ENCODE measurements around the gene SLC51B.
A peak's percentile ranks its signal among the peaks of the same experiment; 100 is the strongest.
"Not testable (repeated sequence)": the region's sequence is repeated elsewhere in the genome, so short reads cannot be mapped to it uniquely, and the experiment has no call there.

The SLC51B gene

DNA sequence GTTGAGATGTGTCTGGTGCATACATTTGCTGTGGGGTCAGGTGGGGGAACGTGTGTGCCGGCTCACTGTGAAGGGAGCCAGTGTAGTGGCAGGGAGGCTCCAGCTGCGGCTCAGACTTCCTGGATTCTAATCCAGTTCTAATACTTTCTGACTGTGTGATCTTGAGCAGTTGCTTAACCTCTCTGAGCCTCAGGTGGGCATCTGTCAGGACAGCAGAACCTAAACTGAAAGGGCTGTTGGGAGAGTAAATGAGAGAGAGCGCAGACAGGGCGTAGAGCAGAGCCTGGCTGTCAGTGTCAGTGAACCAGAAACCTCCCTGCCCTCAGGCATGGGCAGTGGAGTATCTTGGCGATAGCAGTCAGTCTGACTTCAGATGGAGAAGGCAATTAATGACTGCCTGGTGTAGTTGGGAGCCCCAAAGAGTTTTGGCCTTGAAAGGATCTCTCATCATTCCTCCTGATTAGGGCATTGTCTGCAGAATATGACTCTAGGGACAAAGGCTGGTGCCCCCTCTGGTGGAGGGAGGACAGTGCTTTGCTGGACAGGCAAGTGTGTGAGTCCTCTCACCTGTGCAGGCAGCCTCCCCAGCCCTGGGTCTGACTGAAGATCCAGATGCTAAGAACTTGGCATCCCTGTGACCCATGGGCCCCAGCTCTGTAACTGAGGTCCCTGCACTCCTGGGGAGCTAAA lies 40.9 kb downstream of the SLC51B start:
- peak; percentile 12 for DNase-seq

DNA sequence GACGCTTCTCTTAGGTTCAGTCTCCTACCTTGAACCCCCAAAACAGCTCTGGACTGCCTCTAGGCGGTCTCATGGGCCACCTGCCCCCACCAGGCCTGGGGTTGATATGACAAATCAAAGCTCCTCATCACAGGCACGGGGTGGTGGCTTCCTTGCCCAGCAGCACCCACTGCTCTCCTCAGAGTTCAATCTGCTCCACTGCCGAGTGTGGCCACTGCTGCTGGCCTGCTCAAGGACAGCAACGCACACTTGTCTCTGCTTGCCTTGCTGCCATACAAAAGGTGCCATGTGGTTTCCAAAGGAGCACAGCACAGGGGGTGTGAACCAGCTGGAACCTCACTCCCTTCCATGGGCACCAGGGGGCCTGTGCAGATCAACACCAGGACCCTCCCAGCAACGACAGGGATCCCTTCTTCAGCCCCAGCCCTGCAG lies 41.5 kb downstream of the SLC51B start:
- DNase-seq = no peak

DNA sequence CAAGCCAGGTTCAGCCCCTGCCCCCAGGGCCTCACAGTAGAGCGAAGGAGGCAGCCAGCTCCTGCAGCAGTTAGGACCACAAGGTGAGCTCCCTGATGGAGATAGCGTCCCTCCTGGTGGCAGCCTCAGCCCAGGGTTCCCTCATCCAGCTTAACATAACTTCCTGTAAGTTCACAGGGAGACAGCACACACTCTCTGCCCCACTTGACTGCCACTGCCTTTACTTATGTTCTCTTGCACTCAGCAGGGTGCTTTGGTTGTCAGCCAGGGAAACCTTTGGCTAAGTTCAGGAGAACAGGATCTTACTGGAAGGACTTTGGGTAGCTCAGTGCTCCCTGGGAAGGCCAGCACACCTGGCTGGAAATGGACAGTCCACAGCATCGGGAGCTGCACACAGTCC lies 42.2 kb downstream of the SLC51B start:
- DNase-seq = no peak

DNA sequence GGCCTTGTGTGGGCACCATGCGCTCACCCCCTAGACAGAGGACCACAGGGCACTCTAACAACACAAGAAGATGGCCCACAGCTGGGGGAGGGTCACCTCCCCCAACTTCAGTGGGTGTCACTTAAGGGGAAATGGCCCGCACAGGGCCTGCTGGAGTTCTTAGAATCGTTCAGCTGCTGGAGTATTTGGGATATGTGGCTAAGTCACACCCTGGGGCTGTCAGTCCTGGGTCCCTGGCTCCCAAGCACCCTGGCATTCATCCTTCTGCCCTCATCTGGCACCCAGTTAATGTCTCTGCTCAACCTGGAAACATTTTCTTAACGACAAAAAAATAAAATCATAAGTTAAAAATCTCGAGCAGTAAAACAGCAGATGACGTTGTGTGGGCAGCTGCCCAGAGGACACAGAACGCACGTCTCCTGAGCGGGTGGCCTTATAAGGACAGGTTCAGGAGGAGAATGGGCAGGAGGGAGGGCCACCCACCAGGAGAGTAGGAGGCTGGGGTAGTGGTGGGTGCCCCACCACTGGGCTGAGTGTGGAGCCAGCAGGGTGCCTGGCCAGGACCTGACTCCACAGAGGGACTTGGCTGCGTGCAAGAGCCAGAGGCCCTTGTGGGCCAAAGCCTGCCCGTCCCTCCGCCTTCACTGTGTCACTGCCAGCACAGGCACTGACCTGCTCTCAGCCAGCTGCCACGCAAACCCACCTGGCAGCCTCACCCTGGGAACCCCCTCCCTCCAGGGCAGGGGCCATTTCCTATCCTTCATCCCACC lies 42.9 kb downstream of the SLC51B start:
- DNase-seq = no peak

DNA sequence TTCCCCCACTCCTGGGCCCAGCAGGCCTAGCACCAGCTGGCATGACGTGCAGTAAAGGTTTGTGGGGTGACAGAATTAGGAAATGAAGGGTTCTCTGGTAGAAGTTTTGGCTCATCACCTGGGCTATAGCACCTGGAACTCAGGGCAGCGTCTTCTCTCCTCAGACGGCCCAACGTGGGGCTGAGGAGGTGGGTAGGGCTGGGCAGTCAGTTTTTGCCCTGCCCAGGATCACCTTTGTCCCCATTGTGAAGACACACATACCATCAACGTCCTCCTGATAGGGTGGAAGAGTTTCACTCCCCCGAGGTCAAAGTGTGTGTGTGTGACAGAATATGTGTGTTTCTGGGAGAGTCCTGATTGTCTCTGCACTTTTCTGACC lies 43.4 kb downstream of the SLC51B start:
- no peak for DNase-seq

DNA sequence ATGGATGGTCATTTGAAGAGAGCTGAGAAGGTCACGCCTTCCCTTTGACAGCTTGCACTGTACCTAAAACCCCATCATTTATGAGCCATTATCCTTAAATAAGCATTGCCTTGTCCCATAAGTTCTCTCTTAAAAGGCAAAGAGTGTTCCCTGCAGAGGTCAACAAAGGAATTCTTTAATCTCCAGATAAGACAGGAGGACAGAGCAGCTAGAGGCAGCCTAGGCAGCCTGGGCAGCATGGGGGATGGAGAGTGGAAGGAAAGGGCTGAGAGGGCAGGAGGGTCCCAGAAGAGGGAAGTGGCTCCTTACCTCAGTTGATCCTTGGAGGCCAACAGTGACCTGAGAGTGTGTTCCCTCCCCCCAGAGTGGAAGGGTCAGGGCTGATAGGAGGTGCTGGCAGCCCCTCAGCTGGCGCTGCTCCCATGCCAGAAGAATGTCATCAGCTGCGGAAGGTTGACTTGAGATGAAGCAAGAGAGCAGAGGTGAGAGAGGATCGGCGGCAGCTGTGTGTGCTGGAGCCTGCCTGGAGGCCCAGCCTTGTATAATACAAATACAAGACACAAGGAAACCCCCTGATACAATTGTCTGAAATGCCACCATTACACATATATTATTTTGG lies 44.1 kb downstream of the SLC51B start:
- no peak for DNase-seq

DNA sequence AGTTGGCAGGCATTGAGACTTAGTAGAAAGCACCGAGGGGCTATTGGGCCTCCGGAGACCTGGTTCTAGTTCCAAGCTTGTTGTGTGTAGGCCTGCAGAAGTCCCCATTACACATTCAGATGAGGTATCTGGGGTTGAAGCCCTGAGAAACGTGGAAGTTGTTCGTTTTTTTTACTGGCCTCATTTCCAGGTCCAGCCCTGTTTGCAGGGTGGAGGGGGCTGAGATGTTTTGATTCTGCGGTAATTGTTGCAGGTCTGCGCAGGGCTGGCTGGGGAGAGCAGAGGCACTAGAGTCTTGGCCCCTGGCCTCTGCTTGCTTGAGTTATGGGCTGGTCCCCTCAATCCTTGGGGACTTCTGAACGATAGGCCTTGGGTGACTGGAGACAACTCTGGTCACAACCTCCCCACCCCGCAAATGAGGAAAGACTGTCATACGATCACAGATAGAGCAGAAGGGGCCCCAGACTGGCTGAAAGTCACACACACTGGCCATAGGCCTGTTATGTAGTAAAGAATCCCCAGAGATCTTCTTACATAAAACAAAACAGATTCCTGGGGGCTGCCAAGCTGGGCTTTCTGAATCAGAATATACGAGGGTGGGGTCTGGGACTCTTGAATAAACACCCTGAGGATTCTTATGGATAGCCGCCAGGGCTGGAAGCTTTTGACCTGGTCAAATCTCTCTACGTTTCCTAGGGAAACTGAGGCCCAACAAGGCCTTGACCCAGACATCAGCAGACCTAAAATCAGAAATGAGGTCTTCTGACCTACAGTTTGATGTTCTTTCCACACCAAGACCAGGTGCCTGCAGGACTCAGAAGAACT lies 47.0 kb downstream of the SLC51B start:
- no peak for DNase-seq

DNA sequence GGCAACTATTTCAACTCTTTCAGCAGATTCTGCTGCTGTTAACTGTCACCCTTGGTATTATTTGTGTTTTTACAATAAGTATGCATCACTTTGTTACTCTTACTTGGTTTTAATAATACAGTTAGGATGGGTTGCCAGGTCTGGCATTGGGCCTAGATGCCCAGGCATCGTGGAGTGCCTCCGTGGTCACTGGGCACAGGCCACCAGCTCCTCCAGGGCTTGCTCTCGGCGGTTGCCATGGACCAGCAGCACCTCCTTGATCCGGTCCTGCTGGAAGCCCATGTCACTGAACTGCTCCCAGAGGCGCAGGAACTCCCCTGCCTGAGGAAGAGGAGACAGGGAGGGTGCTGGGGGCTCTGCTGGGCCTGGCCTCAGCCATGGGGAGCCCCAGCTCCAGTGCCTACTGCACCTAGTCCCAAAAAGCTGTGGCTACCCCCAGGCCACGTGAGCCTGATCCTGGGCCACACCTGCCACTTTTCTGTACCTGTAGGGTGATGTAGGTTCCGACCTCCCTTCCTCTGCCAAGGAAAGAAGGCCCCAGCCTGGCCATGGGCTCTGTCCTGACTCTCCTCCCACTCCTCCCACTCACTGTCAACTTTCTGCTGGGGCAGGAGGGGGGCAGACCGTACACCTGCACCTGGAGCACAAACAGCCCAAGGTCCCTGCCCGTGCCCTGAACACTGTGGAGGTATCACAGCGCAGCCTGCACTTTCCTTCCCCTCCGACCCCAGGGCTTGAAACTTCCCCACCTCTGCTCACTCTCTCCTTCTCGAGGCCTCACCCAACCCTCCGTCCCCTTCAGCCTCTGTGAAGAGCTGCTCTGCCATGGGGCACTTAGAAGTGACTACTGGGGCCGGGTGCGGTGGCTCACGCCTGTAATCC lies 48.0 kb downstream of the SLC51B start:
- no peak for DNase-seq

DNA sequence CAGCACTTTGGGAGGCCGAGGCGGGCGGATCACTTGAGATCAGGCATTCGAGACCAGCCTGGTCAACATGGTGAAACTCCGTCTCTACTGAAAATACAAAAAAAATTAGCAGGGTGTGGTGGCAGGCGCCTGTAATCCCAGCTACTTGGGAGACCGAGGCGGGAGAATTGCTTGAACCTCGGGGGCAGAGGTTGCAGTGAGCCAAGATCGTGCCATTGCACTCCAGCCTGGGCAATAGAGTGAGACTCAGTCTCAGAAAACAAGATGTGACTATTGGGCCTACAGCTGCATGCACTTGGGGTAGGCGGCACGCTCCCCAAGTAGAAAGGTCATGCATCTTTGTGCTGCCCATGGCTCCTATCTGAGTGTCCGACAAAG lies 48.6 kb downstream of the SLC51B start:
- not testable (repeated sequence) for DNase-seq

DNA sequence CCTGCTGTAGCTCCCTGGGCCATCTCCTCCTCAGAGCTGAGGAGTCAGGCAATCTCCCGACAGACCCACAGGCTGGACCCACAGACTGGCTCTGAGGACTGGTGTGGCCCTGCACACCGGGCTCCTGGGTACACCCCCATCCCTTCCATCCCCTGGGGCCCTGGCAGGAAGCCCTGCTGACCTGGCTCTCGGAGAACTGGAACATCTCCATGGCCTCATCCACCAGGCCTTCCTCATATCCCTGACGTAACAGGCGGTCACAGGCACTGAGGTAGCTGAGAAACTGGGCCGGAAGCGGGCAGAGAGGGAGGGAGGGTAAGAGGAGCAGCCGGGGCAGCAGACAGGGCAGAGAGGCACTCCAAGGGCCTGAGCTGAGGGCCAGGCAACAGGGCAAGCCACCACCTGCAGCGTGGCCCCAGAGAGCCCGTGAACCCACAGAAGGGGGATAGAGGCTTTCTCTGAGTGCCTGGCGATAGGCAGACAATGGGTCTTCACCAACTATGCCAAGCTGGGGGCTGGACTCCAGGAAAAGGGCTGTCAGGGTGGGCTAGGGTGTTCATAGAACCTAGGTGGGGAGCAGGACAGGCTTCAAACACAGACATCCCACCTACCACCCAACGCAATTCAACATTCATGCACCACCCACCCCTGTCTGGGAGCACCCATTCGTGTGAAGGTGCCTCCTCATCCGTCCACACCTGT lies 49.3 kb downstream of the SLC51B start:
- no peak for DNase-seq

DNA sequence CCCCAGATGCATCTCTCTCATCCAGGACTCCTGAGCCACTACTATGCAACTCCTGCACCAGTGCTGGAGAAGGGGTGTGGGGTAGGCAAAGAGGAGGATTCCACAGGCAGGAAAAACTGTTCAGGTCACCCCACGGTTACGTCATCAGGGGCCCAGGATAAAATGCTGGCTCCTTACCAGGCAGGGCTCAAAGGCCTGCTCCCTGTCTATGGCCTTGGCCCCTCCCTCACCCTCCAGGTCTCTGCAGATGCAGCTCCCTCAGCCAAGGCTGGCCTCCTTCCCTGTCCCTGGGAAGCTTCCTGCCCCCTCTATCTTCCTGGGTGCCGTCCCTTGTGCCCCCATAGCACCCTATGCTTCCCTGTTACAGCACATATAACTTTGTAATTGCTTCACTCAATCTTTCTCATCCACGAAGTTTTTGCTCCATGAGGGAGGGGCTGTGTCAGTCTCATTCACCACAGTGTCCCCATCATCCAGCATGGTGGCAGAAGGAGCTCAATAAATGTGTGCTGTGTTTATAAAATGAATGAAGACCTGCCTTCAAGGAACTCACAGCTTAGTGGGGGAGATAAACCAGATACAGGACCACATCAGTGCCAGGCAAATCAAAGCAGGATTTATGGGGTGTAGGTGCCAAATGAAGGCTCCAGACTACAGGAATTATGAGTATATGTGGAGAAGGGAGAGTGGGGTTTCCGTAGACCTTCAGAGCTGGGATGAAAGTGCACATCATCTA lies 50.0 kb downstream of the SLC51B start:
- no peak for DNase-seq

DNA sequence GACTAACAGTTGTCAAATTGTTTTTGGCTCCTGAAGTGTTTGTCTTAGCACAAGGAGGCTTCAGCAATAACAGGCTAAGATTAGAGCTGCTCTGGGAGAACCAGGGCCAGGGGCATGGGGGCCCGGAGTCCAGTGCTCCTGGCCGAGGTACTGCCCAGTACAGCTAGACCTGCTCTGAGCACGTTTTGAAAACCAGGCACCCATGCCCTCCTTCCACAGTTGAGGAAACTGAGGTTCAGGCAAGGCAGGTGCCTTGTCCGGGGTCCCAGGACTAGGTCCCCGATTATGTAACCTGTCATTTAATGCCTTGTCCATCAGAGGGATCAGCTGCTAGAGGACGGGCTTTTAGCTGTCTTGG lies 50.5 kb downstream of the SLC51B start:
- DNase-seq = no peak

DNA sequence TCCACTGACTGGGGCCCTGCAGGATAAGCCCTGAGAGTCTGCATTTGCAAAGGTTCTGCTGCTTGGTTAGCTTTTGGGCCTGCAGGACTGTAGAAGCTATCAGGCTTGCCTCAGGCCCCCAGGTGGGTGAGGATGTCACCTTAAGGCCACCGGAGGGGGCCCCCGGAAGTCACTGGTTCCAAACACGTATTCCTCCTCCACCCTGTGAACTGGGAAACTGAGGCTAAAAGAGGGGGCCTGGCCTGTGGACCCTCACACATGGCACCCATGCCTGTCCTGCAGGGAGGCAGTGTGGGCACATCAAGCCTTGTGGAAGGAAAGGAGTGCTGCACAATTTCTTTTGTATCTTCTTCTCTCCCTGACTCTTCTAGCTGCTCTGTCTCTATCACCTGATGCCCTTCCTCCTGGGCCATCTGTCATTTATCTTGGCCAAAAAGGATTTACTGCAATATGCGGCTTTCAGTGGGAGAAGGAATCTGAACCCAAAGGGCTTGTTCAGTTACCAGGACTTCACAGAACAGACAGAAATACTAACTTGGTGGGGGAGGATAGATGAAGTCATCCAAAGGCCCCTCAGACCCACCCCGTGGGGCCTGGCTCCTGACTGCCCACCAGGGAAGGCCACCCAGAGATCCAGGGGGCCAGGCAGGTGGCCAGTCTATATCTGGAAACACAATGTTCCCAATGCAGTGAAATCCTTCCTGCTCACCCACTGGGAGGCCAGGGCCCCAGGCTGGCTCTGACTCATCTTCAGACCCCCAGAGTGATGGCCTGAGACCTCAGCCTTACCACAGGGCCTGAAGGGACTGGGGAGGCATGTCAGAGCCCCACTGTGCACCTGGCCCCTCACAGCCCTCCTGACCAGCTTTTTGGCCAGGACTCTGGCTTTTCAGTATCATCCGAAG lies 51.5 kb downstream of the SLC51B start:
- no peak for DNase-seq

DNA sequence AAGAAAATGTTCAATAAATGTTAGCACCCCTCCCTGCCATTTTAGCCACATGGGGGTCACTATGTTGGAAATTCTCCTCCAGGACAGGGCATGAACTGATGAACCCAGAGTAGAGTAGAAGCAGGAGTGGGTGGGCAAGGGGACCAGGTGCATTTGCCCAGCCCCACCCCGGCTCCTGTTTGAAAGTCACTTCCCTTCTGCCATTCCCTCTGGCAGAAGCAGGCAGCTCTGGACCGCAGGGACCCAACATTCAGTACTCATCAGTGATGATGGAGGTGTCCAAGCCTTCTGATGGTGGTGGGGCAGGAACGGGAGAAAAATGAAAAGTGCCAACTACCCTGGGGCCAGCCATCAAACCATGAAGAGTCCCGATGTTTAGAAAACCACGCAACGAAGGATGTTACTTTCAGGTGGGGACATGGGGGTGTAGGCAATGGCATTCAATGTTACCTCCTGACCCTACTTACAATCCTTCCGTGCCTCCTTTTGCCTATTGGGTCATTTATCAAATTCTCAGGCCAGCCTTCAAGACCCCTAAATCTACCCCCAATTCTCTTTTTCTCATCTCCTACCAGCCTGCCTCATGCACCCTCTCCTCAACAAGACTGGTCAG lies 52.6 kb downstream of the SLC51B start:
- no peak for DNase-seq

DNA sequence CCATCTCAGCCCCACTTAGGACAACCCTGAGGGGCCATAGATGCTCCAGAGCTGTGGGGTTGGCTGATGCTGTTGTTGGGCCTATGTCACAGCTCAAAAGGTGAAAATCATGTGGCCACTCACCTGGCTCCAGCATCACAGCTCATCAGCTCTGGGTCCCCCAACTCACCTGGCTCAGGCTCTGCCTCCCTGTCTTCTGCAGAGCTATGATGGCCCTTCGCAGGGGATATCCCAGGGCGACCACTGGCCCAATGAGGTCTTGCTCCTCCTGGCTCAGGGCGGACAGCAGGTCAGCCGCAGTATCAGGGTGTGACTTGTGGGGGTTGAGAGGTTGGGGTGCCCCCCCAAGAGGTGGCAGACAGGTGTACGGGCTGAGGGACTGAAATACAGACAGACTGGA lies 54.1 kb downstream of the SLC51B start:
- no peak for DNase-seq

DNA sequence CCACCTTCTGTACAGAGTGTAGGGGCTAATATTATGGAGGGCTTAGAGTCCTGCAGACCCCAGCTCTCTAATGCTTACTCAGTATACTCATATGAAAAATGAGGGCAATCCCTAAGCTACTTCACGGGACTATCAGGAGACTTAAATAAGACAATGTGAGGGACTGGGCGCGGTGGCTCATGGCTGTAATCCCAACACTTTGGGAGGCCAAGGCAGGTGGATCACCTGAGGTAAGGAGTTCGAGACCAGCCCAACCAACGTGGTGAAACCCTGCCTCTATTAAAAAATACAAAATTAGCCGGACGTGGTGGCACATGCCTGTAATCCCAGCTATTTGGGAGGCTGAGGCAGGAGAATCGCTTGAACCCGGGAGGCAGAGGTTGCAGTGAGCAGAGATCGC lies 54.6 kb downstream of the SLC51B start:
- DNase-seq = not testable (repeated sequence)

DNA sequence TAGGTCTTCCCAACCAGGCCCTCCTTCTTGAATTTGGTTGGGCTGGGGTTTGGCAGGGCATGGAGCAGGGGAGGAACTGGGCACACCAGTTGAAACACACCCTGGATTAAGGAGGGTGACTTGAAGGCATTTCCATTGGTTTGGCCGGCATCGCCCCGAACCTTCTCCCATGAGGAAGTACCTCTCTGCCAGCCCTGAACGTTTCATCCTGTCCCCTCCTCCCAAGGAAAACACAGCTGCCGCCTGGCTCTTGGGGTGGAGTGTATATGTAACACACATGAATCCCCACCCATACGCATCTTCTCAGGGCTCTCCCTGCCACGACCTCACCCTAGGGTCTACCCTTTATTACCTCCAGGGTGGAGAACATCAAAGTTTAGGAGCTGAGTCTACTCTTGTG lies 55.3 kb downstream of the SLC51B start:
- no peak for DNase-seq

DNA sequence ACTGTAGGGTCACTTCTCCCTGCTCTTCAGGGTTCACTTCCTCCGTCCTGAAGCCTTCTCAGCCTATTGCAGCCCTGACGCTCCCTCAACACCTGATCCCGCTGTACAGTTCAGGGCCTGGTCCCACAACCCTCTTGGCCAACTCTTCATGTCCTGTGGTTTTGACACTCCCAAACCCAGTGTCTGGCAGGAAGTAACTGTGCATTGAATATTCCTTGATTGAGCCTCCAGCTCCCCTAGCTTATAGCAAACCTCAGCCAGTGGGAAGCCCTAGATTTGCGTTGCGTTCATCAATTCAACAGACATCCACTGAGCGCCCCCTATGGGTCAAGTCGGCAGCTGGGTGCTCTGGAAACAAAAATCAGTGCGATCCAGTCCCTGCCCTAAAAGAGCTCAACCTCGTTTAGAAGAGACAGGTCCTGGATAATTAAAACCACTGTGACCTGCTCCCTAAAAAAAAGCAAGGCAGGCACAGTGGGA lies 56.3 kb downstream of the SLC51B start:
- DNase-seq = peak; percentile 16

Measured in kidney glomerular epithelial cell (primary cell).